K562 (cell line): ENCODE results near the gene LYSMD4. TPM values are rescaled to one million over a fixed set of nuclear protein-coding genes. Genes with fewer than 3 reads are reported as not detected.

Experiments
- ATAC-seq: fragments of 200-7000 bp; cut with Tn5 transposase; 3 replicates; pipeline ENCODE4 v1.9.1; 2020; ENCODE audit warnings: moderate library complexity
- BruUV-seq: library from RNA; stranded (reverse); fragments of 400-500 nt; replicated peaks from 2 replicates; lab custom pipeline; 2021; lab: Mats Ljungman, UMichigan
- CTCF ChIA-PET: fragments of 300-600 bp; formaldehyde crosslinking; extraction: SDS; loops from one replicate; lab custom pipeline; 2021; ENCODE audit warnings: low intra/inter-chr PET ratio; lab: Yijun Ruan, JAX
- POLR2A ChIA-PET: fragments of 300-600, 350-650 bp; sonication (Branson Sonifier 250); formaldehyde crosslinking; extraction: SDS; loops from one replicate; lab custom pipeline; 2021; ENCODE audit warnings: antibody characterized with exemption, inconsistent platforms; lab: Yijun Ruan, JAX
- DNase-seq, 4 experiments: peaks; one replicate each; pipeline versions ENCODE4 v3.0.0 to v3.0.0-alpha.2; 2011 to 2018; ENCODE audit warnings: low spot score in 3 of 4, mixed read lengths in 3 of 4; ENCODE audit errors: extremely low read depth in 1 of 4
- FAIRE-seq: peaks from 2 replicates; lab custom pipeline; 2011; peaks lifted over from hg19 to GRCh38; lab: Jason Lieb, UNC
- H2AFZ ChIP-seq: 2 replicates; pipeline ENCODE4 v1.6.0; 2011; ENCODE audit warnings: low read depth, low read length, control low read depth, inconsistent platforms
- H3K27ac ChIP-seq: fragments of 200-600 bp; 3 replicates; pipeline ENCODE4 v1.8.0; 2011; ENCODE audit warnings: low read depth, mild to moderate bottlenecking, control low read depth, inconsistent platforms, low read length, moderate library complexity, mixed read lengths; ENCODE audit errors: extremely low read depth
- H3K27me3 ChIP-seq, 2 experiments: fragments of 300-600 bp in 1 of 2; 2 replicates in 1 of 2; 3 replicates in 1 of 2; pipeline versions ENCODE4 v1.6.0 to v1.8.0; 2011; ENCODE audit warnings: inconsistent platforms in 2 of 2, low read length in 2 of 2, mild to moderate bottlenecking in 1 of 2, mixed read lengths in 1 of 2, moderate library complexity in 1 of 2; ENCODE audit not compliant: control insufficient read depth in 2 of 2, insufficient read depth in 2 of 2
- H3K36me3 ChIP-seq: fragments of 300-600 bp; 3 replicates; pipeline ENCODE4 v1.8.0; 2011; ENCODE audit warnings: mild to moderate bottlenecking, low read length, inconsistent platforms; ENCODE audit not compliant: control insufficient read depth, insufficient read depth
- H3K4me1 ChIP-seq, 2 experiments: fragments of 200-600 bp in 1 of 2; replicated peaks in 1 of 2; 2 replicates in 1 of 2; 3 replicates in 1 of 2; pipeline versions ENCODE4 v1.5.1 to v1.8.0; 2011; ENCODE audit warnings: inconsistent platforms in 2 of 2, low read length in 2 of 2, mild to moderate bottlenecking in 1 of 2, mixed read lengths in 1 of 2, moderate library complexity in 1 of 2; ENCODE audit not compliant: control insufficient read depth in 2 of 2, insufficient read depth in 2 of 2
- H3K4me2 ChIP-seq: 2 replicates; pipeline ENCODE4 v1.6.1; 2011; ENCODE audit warnings: low read length, control low read depth, inconsistent platforms, mixed read lengths; ENCODE audit not compliant: insufficient read depth
- H3K4me3 ChIP-seq: fragments of 200-600 bp; sonication (generic), shearing (Covaris generic); 2 replicates; pipeline ENCODE4 v1.5.1; 2016; ENCODE audit warnings: control low read depth, inconsistent platforms
- H3K79me2 ChIP-seq: fragments of 200-600 bp; 3 replicates; pipeline ENCODE4 v1.8.0; 2011; ENCODE audit warnings: low read length, inconsistent platforms; ENCODE audit not compliant: control insufficient read depth, insufficient read depth
- H3K9ac ChIP-seq, 2 experiments: 2 replicates each; pipeline versions ENCODE4 v1.6.0 to v1.6.1; 2011; ENCODE audit warnings: low read depth in 2 of 2, low read length in 2 of 2, control low read depth in 1 of 2, inconsistent platforms in 1 of 2, mild to moderate bottlenecking in 1 of 2, mixed read lengths in 1 of 2; ENCODE audit not compliant: insufficient read depth in 1 of 2
- H3K9me1 ChIP-seq: one replicate; pipeline ENCODE4 v1.6.0; 2011; ENCODE audit warnings: inconsistent platforms, mild to moderate bottlenecking, low read length, moderate library complexity; ENCODE audit not compliant: control insufficient read depth, insufficient read depth
- H3K9me3 ChIP-seq: replicated peaks from 2 replicates; pipeline ENCODE4 v1.5.1; 2011; ENCODE audit warnings: low read depth, low read length, inconsistent platforms; ENCODE audit not compliant: control insufficient read depth, insufficient read depth
- H4K20me1 ChIP-seq: replicated peaks from 2 replicates; pipeline ENCODE4 v1.6.1; 2011; ENCODE audit warnings: low read length, inconsistent platforms, mixed read lengths; ENCODE audit not compliant: control insufficient read depth, insufficient read depth
- CEBPG ChIP-seq, 3 experiments: fragments of 200-800 bp in 1 of 3; sonication (Bioruptor generic) in 1 of 3; sonication (generic) in 1 of 3; formaldehyde crosslinking in 1 of 3; IDR thresholded peaks in 2 of 3; conservative IDR thresholded peaks in 1 of 3; 2 replicates each; pipeline versions ENCODE4 v1.6.1 to v1.8.0; 2016 to 2022; ENCODE audit warnings: missing compliant biosample characterization in 2 of 3, missing genetic modification characterization in 2 of 3, mild to moderate bottlenecking in 1 of 3, missing genetic modification reagents in 1 of 3
- CREM ChIP-seq: IDR thresholded peaks from 2 replicates; pipeline ENCODE4 v1.6.1; 2014; ENCODE audit warnings: antibody characterized with exemption, low read depth
- DPF2 ChIP-seq: fragments of 450-650 bp; IDR thresholded peaks from 2 replicates; pipeline ENCODE4 v1.6.1; 2016
- GTF2B ChIP-seq: IDR thresholded peaks from 2 replicates; pipeline ENCODE4 v1.6.1; 2011; ENCODE audit not compliant: insufficient read length; ENCODE audit errors: extremely low read depth
- HES1 ChIP-seq: fragments of 450-650 bp; IDR thresholded peaks from 2 replicates; pipeline ENCODE4 v1.6.1; 2016; ENCODE audit warnings: low read depth, mild to moderate bottlenecking, moderate library complexity
- HNRNPK ChIP-seq: fragments of 200-400 bp; formaldehyde crosslinking; IDR thresholded peaks from one replicate; pipeline ENCODE4 v1.6.1; 2018; ENCODE audit warnings: mild to moderate bottlenecking, low read depth, low read length; ENCODE audit not compliant: poor library complexity, severe bottlenecking
- JUNB ChIP-seq: fragments of 450-650 bp; formaldehyde crosslinking; conservative IDR thresholded peaks from 2 replicates; pipeline ENCODE4 v1.4.0; 2020; ENCODE audit warnings: mild to moderate bottlenecking
- MAZ ChIP-seq, 2 experiments: fragments of 450-650 bp in 1 of 2; sonication (generic) in 1 of 2; formaldehyde crosslinking; IDR thresholded peaks in 1 of 2; conservative IDR thresholded peaks in 1 of 2; 2 replicates each; pipeline versions ENCODE4 v1.4.0 to v1.5.0; 2020; ENCODE audit warnings: mild to moderate bottlenecking in 1 of 2, missing genetic modification reagents in 1 of 2
- PCBP2 ChIP-seq: fragments of 200-400 bp; formaldehyde crosslinking; IDR thresholded peaks from 2 replicates; pipeline ENCODE4 v1.6.1; 2018; ENCODE audit warnings: low read length, low read depth, mild to moderate bottlenecking, moderate library complexity; ENCODE audit not compliant: poor library complexity, severe bottlenecking
- POLR2H ChIP-seq: IDR thresholded peaks from 2 replicates; pipeline ENCODE4 v1.6.1; 2016; ENCODE audit warnings: missing genetic modification characterization, low read depth, mild to moderate bottlenecking, control low read depth, missing compliant biosample characterization, moderate library complexity
- PURB ChIP-seq: sonication (generic); formaldehyde crosslinking; IDR thresholded peaks from 2 replicates; pipeline ENCODE4 v1.9.0; 2021; ENCODE audit warnings: low read depth, mild to moderate bottlenecking, missing genetic modification reagents
- RUNX1 ChIP-seq: sonication (generic); IDR thresholded peaks from 2 replicates; pipeline ENCODE4 v1.6.1; 2016; ENCODE audit warnings: antibody characterized with exemption, low read depth
- TCFL5 ChIP-seq: fragments of 250-450 bp; sonication (Bioruptor Pico); conservative IDR thresholded peaks from 2 replicates; pipeline ENCODE4 v1.6.1; 2021; ENCODE audit warnings: mild to moderate bottlenecking, moderate library complexity, matching md5 sums
- ZBTB7A ChIP-seq: IDR thresholded peaks from 2 replicates; pipeline ENCODE4 v1.6.1; 2011; ENCODE audit warnings: low read depth, mild to moderate bottlenecking, low read length, moderate library complexity, borderline replicate concordance; ENCODE audit not compliant: control insufficient read depth
- ZNF212 ChIP-seq: fragments of 450-650 bp; formaldehyde crosslinking; IDR thresholded peaks from 2 replicates; pipeline ENCODE4 v1.4.0; 2020; ENCODE audit warnings: mild to moderate bottlenecking
- ZNF23 ChIP-seq: fragments of 250-450 bp; sonication (Bioruptor Pico); IDR thresholded peaks from 2 replicates; pipeline ENCODE4 v1.4.0; 2020; ENCODE audit warnings: mild to moderate bottlenecking
- WGBS: fragments of 100-300 bp; shearing (Covaris generic); methylation state at CpG from one replicate; pipeline ENCODE4 v1.1.6; 2016; ENCODE audit warnings: low coverage, mixed read lengths; ENCODE audit not compliant: insufficient coverage; ENCODE audit errors: missing lambda C conversion rate; 5-methylcytosine and 5-hydroxymethylcytosine counted together
- in situ Hi-C: fragments of 300-500 bp; cut with MboI; formaldehyde crosslinking; loops from 4 replicates; pipeline ENCODE4 v1.15.0; 2018; ENCODE audit warnings: inconsistent platforms, mixed read lengths
- intact Hi-C: fragments of 100-400 bp; cut with micrococcal nuclease; formaldehyde crosslinking; loops from 2 replicates; pipeline ENCODE4 v1.14.2; 2022
- polyA plus RNA-seq, 8 experiments: library from polyadenylated mRNA; depleted of rRNA in 4 of 8; stranded (reverse) in 5 of 8; unstranded in 3 of 8; fragments of >200 nt; fragmentation: Nextera tagmentation in 2 of 8; fragmentation: Illumina TruSeq in 1 of 8; extraction: Ambion mirVana in 2 of 8; extraction: Trizol in 1 of 8; gene quantifications; 2 replicates each; pipeline versions ENCODE4 v1.2.1 to v1.2.3, GENCODE V29; 2011 to 2014; ENCODE audit warnings: inconsistent platforms in 1 of 8, missing spikeins in 1 of 8
- total RNA-seq, 7 experiments: library from RNA; depleted of rRNA in 6 of 7; stranded (reverse); fragments of >200 nt in 6 of 7; fragmentation: Illumina TruSeq in 2 of 7; extraction: Trizol in 2 of 7; gene quantifications; 2 replicates each; pipeline versions ENCODE4 v1.2.1 to v1.2.3, GENCODE V29; 2011 to 2021; ENCODE audit warnings: low replicate concordance in 1 of 7
- TF ChIP-seq, protein P1 (sequence below), 3 experiments: IDR thresholded peaks in 2 of 3; conservative IDR thresholded peaks in 1 of 3; 2 replicates each; pipeline ENCODE4 v1.5.1; 2011 to 2012; ENCODE audit warnings: low read length in 3 of 3, mild to moderate bottlenecking in 3 of 3, control low read depth in 2 of 3, improper control_type of control experiment in 1 of 3, inconsistent platforms in 1 of 3, low read depth in 1 of 3, mixed read lengths in 1 of 3, moderate library complexity in 1 of 3; ENCODE audit not compliant: insufficient read depth in 2 of 3

The LYSMD4 gene
- total and polyA plus RNA-seq, 9 of the 15 experiments (the other 6 are each of a cell fraction or from before 2014, with no cell fraction given) = 0.46 to 3.1 (median 2.0) TPM

DNA sequence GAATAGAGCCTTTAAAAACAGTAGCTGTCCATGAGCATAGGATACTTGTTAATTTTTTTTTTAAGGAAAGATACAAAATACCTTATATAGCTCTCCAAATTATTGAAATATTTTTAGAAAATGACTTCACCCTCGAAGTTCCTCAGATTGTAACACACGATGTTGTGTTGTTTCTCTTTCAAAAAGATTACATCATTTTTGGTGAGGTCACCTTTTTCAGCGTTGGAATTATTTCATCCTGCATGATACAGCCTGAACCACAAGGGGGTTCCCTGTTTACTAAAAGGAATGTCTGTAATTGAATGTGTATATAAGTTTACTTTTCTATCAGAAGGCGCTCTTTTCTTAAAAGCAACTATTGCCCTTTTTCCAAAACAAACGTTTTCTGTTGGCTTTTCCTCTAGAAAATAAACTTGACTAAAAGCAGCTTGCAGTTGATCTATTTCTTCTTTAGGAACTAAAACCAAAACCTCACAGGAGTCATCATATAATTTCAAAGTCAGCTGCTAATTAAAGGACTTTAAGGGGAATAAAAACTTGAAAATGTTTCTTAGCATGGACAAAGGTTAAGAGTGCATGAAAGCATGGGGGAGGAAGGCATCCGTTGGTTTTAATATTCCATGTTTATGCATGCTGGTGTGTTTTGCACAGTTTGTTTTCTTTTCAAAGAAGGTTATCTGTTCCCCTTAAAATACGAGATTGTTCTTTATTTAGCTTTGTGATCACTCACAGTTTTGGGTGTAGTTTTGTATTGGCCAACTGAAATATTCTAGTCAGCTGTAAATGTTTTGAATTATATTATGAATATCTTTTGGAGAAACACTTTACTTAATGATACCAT is 29.4 kb downstream of the LYSMD4 start:
- H2AFZ ChIP-seq = no peak overlapping the region
- H3K9me3 ChIP-seq = no peaks in the 10 kb centered on the region
- peak; percentile 84 for ATAC-seq
- in situ Hi-C loops = no loop called here
- H3K4me1 ChIP-seq = peaks cover 0 to 6% of the 10 kb centered on the region in 2 experiments; a peak in 3 of 5 replicates
- no peak overlapping the region for H3K4me2 ChIP-seq
- ChIA-PET CTCF (interaction anchor here (0.6 to 2.6 kb wide), 4 partner anchors 52 to 431 kb away, joined by 3 to 27 read pairs (median 8); no protein-coding TSS in a partner anchor), POLR2A (interaction anchor here (0.6 to 1.9 kb wide), 7 partner anchors 11 to 431 kb away, joined by 3 to 6 read pairs (median 3); partner anchors contain the start of gene MEF2A)
- H4K20me1 ChIP-seq = no peaks in the 10 kb centered on the region
- BruUV-seq = no TSS peak
- peak; percentile 64 for FAIRE-seq
- no peaks in the 10 kb centered on the region for H3K27me3 ChIP-seq
- 9% methylated on average over 7 of the region's 7 CpGs for WGBS
- no peaks in the 10 kb centered on the region for H3K79me2 ChIP-seq
- no peaks in the 10 kb centered on the region for H3K9me1 ChIP-seq
- H3K9ac ChIP-seq = no peak overlapping the region
- H3K4me3 ChIP-seq = no peak overlapping the region
- H3K36me3 ChIP-seq = no peaks in the 10 kb centered on the region
- intact Hi-C loops = loop anchor here (1.0 to 10.0 kb wide), 6 partner anchors 52 to 431 kb away; partner anchors contain the start of gene MEF2A
- peak; percentile 23 to 61 (median 42) for DNase-seq
- H3K27ac ChIP-seq = peak overlapping the region; percentile 40; the same call in 1 of the 3 replicates
- peak; percentile 73 for TF ChIP-seq POLR2H (tag)
- TF ChIP-seq MAZ (CRISPR knock-in tag; conservative IDR thresholded peaks at IDR 0.05 in 1 of 2, IDR thresholded peaks at IDR 0.05 in 1 of 2) = no peak
- no peak for TF ChIP-seq PURB (CRISPR knock-in tag)
- TF ChIP-seq JUNB = no peak
- TF ChIP-seq DPF2 = peak; percentile 34; the same call in 1 of the 2 replicates
- TF ChIP-seq CEBPG (CRISPR knock-in tag; IDR thresholded peaks at IDR 0.05) = peak; percentile 53; the same call in 1 of the 2 replicates
- TF ChIP-seq CEBPG (tag; conservative IDR thresholded peaks at IDR 0.05 in 1 of 2, IDR thresholded peaks at IDR 0.05 in 1 of 2) = peak; percentile 94 to 99
- TF ChIP-seq PCBP2 = no peak
- no peak for TF ChIP-seq ZNF212 (CRISPR knock-in tag)
- TF ChIP-seq TCFL5 (CRISPR knock-in tag) = no peak
- TF ChIP-seq, protein P1, sequence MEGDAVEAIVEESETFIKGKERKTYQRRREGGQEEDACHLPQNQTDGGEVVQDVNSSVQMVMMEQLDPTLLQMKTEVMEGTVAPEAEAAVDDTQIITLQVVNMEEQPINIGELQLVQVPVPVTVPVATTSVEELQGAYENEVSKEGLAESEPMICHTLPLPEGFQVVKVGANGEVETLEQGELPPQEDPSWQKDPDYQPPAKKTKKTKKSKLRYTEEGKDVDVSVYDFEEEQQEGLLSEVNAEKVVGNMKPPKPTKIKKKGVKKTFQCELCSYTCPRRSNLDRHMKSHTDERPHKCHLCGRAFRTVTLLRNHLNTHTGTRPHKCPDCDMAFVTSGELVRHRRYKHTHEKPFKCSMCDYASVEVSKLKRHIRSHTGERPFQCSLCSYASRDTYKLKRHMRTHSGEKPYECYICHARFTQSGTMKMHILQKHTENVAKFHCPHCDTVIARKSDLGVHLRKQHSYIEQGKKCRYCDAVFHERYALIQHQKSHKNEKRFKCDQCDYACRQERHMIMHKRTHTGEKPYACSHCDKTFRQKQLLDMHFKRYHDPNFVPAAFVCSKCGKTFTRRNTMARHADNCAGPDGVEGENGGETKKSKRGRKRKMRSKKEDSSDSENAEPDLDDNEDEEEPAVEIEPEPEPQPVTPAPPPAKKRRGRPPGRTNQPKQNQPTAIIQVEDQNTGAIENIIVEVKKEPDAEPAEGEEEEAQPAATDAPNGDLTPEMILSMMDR (IDR thresholded peaks at IDR 0.05 in 2 of 3, conservative IDR thresholded peaks at IDR 0.05 in 1 of 3; ENCODE audit: insufficient read depth in 2 of 3, low read depth in 1 of 3, low read length in 3 of 3) = peak; percentile 38 to 62 (median 40); a peak in 3 of 6 replicates
- TF ChIP-seq HNRNPK = no peak
- TF ChIP-seq ZBTB7A = no peak
- no peak for TF ChIP-seq CREM
- TF ChIP-seq GTF2B = no peak
- TF ChIP-seq ZNF23 (CRISPR knock-in tag) = no peak
- no peak for TF ChIP-seq RUNX1
- no peak for TF ChIP-seq HES1
